Muscle of arm (tissue), 12 donors: Measurements from ENCODE around the gene LBP. TPM values are rescaled to one million over a fixed set of nuclear protein-coding genes. Genes with fewer than 3 reads are reported as not detected.
"Not testable (repeated sequence)": the region's sequence is repeated elsewhere in the genome, so short reads cannot be mapped to it uniquely, and the experiment has no call there.

Experiments used
- DNase-seq: peaks from one replicate; pipeline ENCODE4 v3.0.0-alpha.2; 2013
- polyA plus RNA-seq, 12 donors: library from polyadenylated mRNA; unstranded; fragments of 120-200 nt; gene quantifications; one replicate each; pipeline ENCODE4 v1.2.1, GENCODE V29; 2013; ENCODE audit not compliant: insufficient read length in 12 of 12

The LBP gene
- polyA plus RNA-seq, 12 donors, result 0.07 to 0.30 TPM; not detected in 10

- no peak for DNase-seq
These were observed 3.6 kb downstream of the LBP start for GRCh38 chr20:38349856-38350255.

GRCh38 chr20:38350879-38351775 is 4.8 kb downstream of the LBP start:
- DNase-seq, result no peak

GRCh38 chr20:38353316-38353715 is 7.0 kb downstream of the LBP start:
- DNase-seq, result no peak

GRCh38 chr20:38354227-38354626 is 7.9 kb downstream of the LBP start:
- no peak for DNase-seq

- DNase-seq, result no peak
These were observed 9.1 kb downstream of the LBP start for GRCh38 chr20:38355161-38356012.

- no peak for DNase-seq
These were observed 11.4 kb downstream of the LBP start for GRCh38 chr20:38357653-38358207.

- no peak for DNase-seq
These were observed 12.3 kb downstream of the LBP start for GRCh38 chr20:38358556-38358955.

- DNase-seq, result no peak
These were observed 16.9 kb downstream of the LBP start for GRCh38 chr20:38363004-38363747.

GRCh38 chr20:38369389-38369788 is 23.1 kb downstream of the LBP start:
- no peak for DNase-seq

- DNase-seq, result no peak
These were observed 26.5 kb downstream of the LBP start for GRCh38 chr20:38372806-38373205.

GRCh38 chr20:38373231-38373867 is 27.1 kb downstream of the LBP start:
- DNase-seq, result no peak

GRCh38 chr20:38373898-38374297 is 27.6 kb downstream of the LBP start:
- DNase-seq, result no peak

- DNase-seq, result no peak
These were observed 30.9 kb downstream of the LBP start for GRCh38 chr20:38377039-38377685.

- not testable (repeated sequence) for DNase-seq
These were observed 31.6 kb downstream of the LBP start for GRCh38 chr20:38377838-38378237.

- DNase-seq, result no peak
These were observed 36.9 kb downstream of the LBP start for GRCh38 chr20:38383147-38383546.

GRCh38 chr20:38386004-38386403 is 39.7 kb downstream of the LBP start:
- DNase-seq, result no peak

GRCh38 chr20:38386851-38387250 is 40.6 kb downstream of the LBP start:
- DNase-seq, result no peak

GRCh38 chr20:38387953-38388352 is 41.7 kb downstream of the LBP start:
- DNase-seq, result no peak

- no peak for DNase-seq
These were observed 46.1 kb downstream of the LBP start for GRCh38 chr20:38392356-38392755.

GRCh38 chr20:38393259-38393658 is 47.0 kb downstream of the LBP start:
- DNase-seq, result no peak

GRCh38 chr20:38395165-38395564 is 48.9 kb downstream of the LBP start:
- no peak for DNase-seq
